GM23338 (cell line): ENCODE measurements around the gene MCM3AP.

Experiments
- CTCF ChIP-seq, 2 experiments: fragments of 200-600 bp in 1 of 2; sonication (generic) in 1 of 2; conservative IDR thresholded peaks; 2 replicates each; pipeline versions ENCODE4 v1.5.1 to v1.6.1; 2016 to 2017; ENCODE audit warnings: antibody characterized with exemption in 2 of 2, low read depth in 2 of 2, mild to moderate bottlenecking in 2 of 2, moderate library complexity in 1 of 2
- EZH2 ChIP-seq: fragments of 200-600 bp; sonication (generic); IDR thresholded peaks from one replicate; pipeline ENCODE4 v1.8.0; 2017; ENCODE audit warnings: antibody characterized with exemption, mild to moderate bottlenecking, low read depth; ENCODE audit not compliant: unreplicated experiment
- EZH2phosphoT487 ChIP-seq: fragments of 200-600 bp; sonication (generic); IDR thresholded peaks from one replicate; pipeline ENCODE4 v1.8.1; 2018; ENCODE audit warnings: antibody characterized with exemption; ENCODE audit not compliant: unreplicated experiment
- NANOG ChIP-seq: IDR thresholded peaks from 2 replicates; pipeline ENCODE4 v1.6.1; 2016; ENCODE audit warnings: antibody characterized with exemption, borderline replicate concordance
- POLR2AphosphoS5 ChIP-seq: IDR thresholded peaks from 2 replicates; pipeline ENCODE4 v1.6.1; 2016; ENCODE audit warnings: antibody characterized with exemption, low read depth
- REST ChIP-seq: IDR thresholded peaks from one replicate; pipeline ENCODE4 v1.6.1; 2018; ENCODE audit warnings: antibody characterized with exemption; ENCODE audit not compliant: unreplicated experiment

- TF ChIP-seq CTCF (conservative IDR thresholded peaks at IDR 0.05; ENCODE audit: low read depth in 2 of 2) (peak; percentile 17 to 28; a peak in 3 of 4 replicates), EZH2 (no peak), POLR2AphosphoS5 (peak; percentile 73), NANOG (no peak), REST (no peak), EZH2phosphoT487 (no peak)
Measured at GRCh38 chr21:46285761-46286647, 593 bp upstream of the MCM3AP start, which contains the start of gene YBEY.
